ENCODE results near the gene MMD2.

The MMD2 gene

GRCh38 chr7:4889682-4890081 lies 69.3 kb downstream of the MMD2 start:
- no peak overlapping the region for H3K4me2 ChIP-seq (ENCODE audit: low read depth, low read length)
- H3K4me1 ChIP-seq (ENCODE audit: low read length): no peaks in the 10 kb centered on the region
- no peaks in the 10 kb centered on the region for H3K36me3 ChIP-seq (replicated peaks; ENCODE audit: insufficient read depth, low read length)
- no peak for DNase-seq
- no peak overlapping the region for H3K27ac ChIP-seq (ENCODE audit: low read length)
- no peaks in the 10 kb centered on the region for H3F3A ChIP-seq (ENCODE audit: insufficient read depth, low read length)
- H3K9me3 ChIP-seq (replicated peaks; ENCODE audit: insufficient read depth, low read length): no peaks in the 10 kb centered on the region
- H3K4me3 ChIP-seq (ENCODE audit: low read length): no peak overlapping the region
- H2AFZ ChIP-seq (ENCODE audit: low read length): no peak overlapping the region
- H3K79me2 ChIP-seq (ENCODE audit: low read length): no peaks in the 10 kb centered on the region
- no peak overlapping the region for H3K9ac ChIP-seq (ENCODE audit: low read length)
- H3K27me3 ChIP-seq (replicated peaks; ENCODE audit: insufficient read depth, low read length): peaks cover 19% of the 10 kb centered on the region
- H4K20me1 ChIP-seq (ENCODE audit: insufficient read depth, low read length): no peaks in the 10 kb centered on the region
- TF ChIP-seq CTCF (IDR thresholded peaks at IDR 0.05; ENCODE audit: low read length) (no peak), EZH2 (optimal IDR thresholded peaks at IDR 0.05; ENCODE audit: low read depth, low read length) (no peak), EZH2phosphoT487 (IDR thresholded peaks at IDR 0.05; ENCODE audit: low read length) (no peak)
- H3K9me2 ChIP-seq (replicated peaks; ENCODE audit: insufficient read depth, low read length): no peaks in the 10 kb centered on the region

- Histone ChIP-seq H3K79me2 (ENCODE audit: low read length) (no peaks in the 10 kb centered on the region), H3F3A (ENCODE audit: insufficient read depth, low read length) (no peaks in the 10 kb centered on the region), H3K4me3 (ENCODE audit: low read length) (no peak overlapping the region), H3K4me2 (ENCODE audit: low read depth, low read length) (no peak overlapping the region), H3K4me1 (ENCODE audit: low read length) (no peaks in the 10 kb centered on the region), H3K36me3 (replicated peaks; ENCODE audit: insufficient read depth, low read length) (no peaks in the 10 kb centered on the region), H3K9me3 (replicated peaks; ENCODE audit: insufficient read depth, low read length) (no peaks in the 10 kb centered on the region), H3K9me2 (replicated peaks; ENCODE audit: insufficient read depth, low read length) (no peaks in the 10 kb centered on the region), H3K9ac (ENCODE audit: low read length) (no peak overlapping the region), H2AFZ (ENCODE audit: low read length) (no peak overlapping the region), H3K27me3 (replicated peaks; ENCODE audit: insufficient read depth, low read length) (peaks cover 10% of the 10 kb centered on the region; the same call in 1 of the 2 replicates), H4K20me1 (ENCODE audit: insufficient read depth, low read length) (no peaks in the 10 kb centered on the region), H3K27ac (ENCODE audit: low read length) (no peak overlapping the region)
- DNase-seq: no peak
- TF ChIP-seq EZH2phosphoT487 (IDR thresholded peaks at IDR 0.05; ENCODE audit: low read length) (no peak), EZH2 (optimal IDR thresholded peaks at IDR 0.05; ENCODE audit: low read depth, low read length) (no peak), CTCF (IDR thresholded peaks at IDR 0.05; ENCODE audit: low read length) (no peak)
These were observed 70.8 kb downstream of the MMD2 start for GRCh38 chr7:4888161-4888560.

GRCh38 chr7:4886671-4887070 lies 72.3 kb downstream of the MMD2 start:
- Histone ChIP-seq H3K4me1 (ENCODE audit: low read length) (no peaks in the 10 kb centered on the region), H3K4me3 (ENCODE audit: low read length) (no peak overlapping the region), H3K36me3 (replicated peaks; ENCODE audit: insufficient read depth, low read length) (no peaks in the 10 kb centered on the region), H3K9ac (ENCODE audit: low read length) (no peak overlapping the region), H3K4me2 (ENCODE audit: low read depth, low read length) (no peak overlapping the region), H4K20me1 (ENCODE audit: insufficient read depth, low read length) (no peaks in the 10 kb centered on the region), H3F3A (ENCODE audit: insufficient read depth, low read length) (no peaks in the 10 kb centered on the region), H3K27ac (ENCODE audit: low read length) (no peak overlapping the region), H3K9me2 (replicated peaks; ENCODE audit: insufficient read depth, low read length) (no peaks in the 10 kb centered on the region), H2AFZ (ENCODE audit: low read length) (no peak overlapping the region), H3K9me3 (replicated peaks; ENCODE audit: insufficient read depth, low read length) (no peaks in the 10 kb centered on the region), H3K79me2 (ENCODE audit: low read length) (no peaks in the 10 kb centered on the region), H3K27me3 (replicated peaks; ENCODE audit: insufficient read depth, low read length) (peaks cover 17% of the 10 kb centered on the region)
- DNase-seq: no peak
- no peak for TF ChIP-seq CTCF (IDR thresholded peaks at IDR 0.05; ENCODE audit: low read length)
- TF ChIP-seq EZH2phosphoT487 (IDR thresholded peaks at IDR 0.05; ENCODE audit: low read length): no peak
- TF ChIP-seq EZH2 (optimal IDR thresholded peaks at IDR 0.05; ENCODE audit: low read depth, low read length): no peak
